WTC11 (cell line): ENCODE data around the gene ARHGAP10.

Experiments used
- CTCF ChIP-seq: fragments of 200-600 bp; IDR thresholded peaks from 2 replicates; pipeline ENCODE4 v1.8.0; 2022; ENCODE audit warnings: antibody characterized with exemption
- ELF4 ChIP-seq: sonication (generic); formaldehyde crosslinking; IDR thresholded peaks from 2 replicates; pipeline ENCODE4 v1.8.1; 2022; ENCODE audit warnings: low read depth, mild to moderate bottlenecking, moderate library complexity, missing genetic modification reagents
- PRDM15 ChIP-seq: sonication (generic); formaldehyde crosslinking; IDR thresholded peaks from 2 replicates; pipeline ENCODE4 v1.8.0; 2022; ENCODE audit warnings: missing genetic modification reagents
- TEAD4 ChIP-seq: sonication (generic); formaldehyde crosslinking; IDR thresholded peaks from 2 replicates; pipeline ENCODE4 v1.8.0; 2022; ENCODE audit warnings: mild to moderate bottlenecking, missing genetic modification reagents
- ZNF317 ChIP-seq: sonication (generic); formaldehyde crosslinking; IDR thresholded peaks from 2 replicates; pipeline ENCODE4 v1.8.1; 2023; ENCODE audit warnings: low read depth, mild to moderate bottlenecking, moderate library complexity, missing genetic modification reagents, borderline replicate concordance

- TF ChIP-seq CTCF, result no peak
- TF ChIP-seq ELF4 (CRISPR knock-in tag), result no peak
- no peak for TF ChIP-seq ZNF317
- TF ChIP-seq PRDM15 (CRISPR knock-in tag), result no peak
- no peak for TF ChIP-seq TEAD4 (CRISPR knock-in tag)
Observed at GRCh38 chr4:148091896-148092295, 360.0 kb downstream of the ARHGAP10 start.
